Forelimb muscle (tissue), 1 donor: ENCODE measurements around the gene XIRP2. TPM values are rescaled to one million over a fixed set of nuclear protein-coding genes. Genes with fewer than 3 reads are reported as not detected.
"Not testable (repeated sequence)": the region's sequence is repeated elsewhere in the genome, so short reads cannot be mapped to it uniquely, and the experiment has no call there.

Experiments used
- DNase-seq: peaks from one replicate; pipeline ENCODE4 v3.0.0-alpha.2; 2013; ENCODE audit warnings: low read depth
- polyA plus RNA-seq: library from polyadenylated mRNA; unstranded; fragments of 120-200 nt; gene quantifications from one replicate; pipeline ENCODE4 v1.2.1, GENCODE V29; 2013; ENCODE audit not compliant: insufficient read length

Gene XIRP2
- polyA plus RNA-seq, 1 donor = 201 TPM

GRCh38 chr2:167048829-167049228 is 160.5 kb downstream of the XIRP2 start:
- DNase-seq = no peak

- DNase-seq = no peak
Measured at GRCh38 chr2:167049659-167050058, 161.4 kb downstream of the XIRP2 start.

GRCh38 chr2:167052825-167053224 is 164.5 kb downstream of the XIRP2 start:
- DNase-seq = no peak

GRCh38 chr2:167054881-167055280 is 166.6 kb downstream of the XIRP2 start:
- no peak for DNase-seq

GRCh38 chr2:167057446-167057845 is 169.2 kb downstream of the XIRP2 start:
- DNase-seq = no peak

- no peak for DNase-seq
Measured at GRCh38 chr2:167059173-167059572, 170.9 kb downstream of the XIRP2 start.

GRCh38 chr2:167069855-167070254 is 181.6 kb downstream of the XIRP2 start:
- DNase-seq = no peak

- not testable (repeated sequence) for DNase-seq
Measured at GRCh38 chr2:167075708-167076107, 187.4 kb downstream of the XIRP2 start.

- DNase-seq = not testable (repeated sequence)
Measured at GRCh38 chr2:167098931-167099330, 210.7 kb downstream of the XIRP2 start.

- DNase-seq = no peak
Measured at GRCh38 chr2:167100506-167100905, 212.2 kb downstream of the XIRP2 start.

- DNase-seq = no peak
Measured at GRCh38 chr2:167103028-167103756, 214.9 kb downstream of the XIRP2 start.

- no peak for DNase-seq
Measured at GRCh38 chr2:167103757-167104133, 215.5 kb downstream of the XIRP2 start.

- DNase-seq = no peak
Measured at GRCh38 chr2:167104691-167105090, 216.4 kb downstream of the XIRP2 start.

GRCh38 chr2:167109682-167110081 is 221.4 kb downstream of the XIRP2 start:
- DNase-seq = not testable (repeated sequence)

GRCh38 chr2:167110345-167110744 is 222.1 kb downstream of the XIRP2 start:
- no peak for DNase-seq

GRCh38 chr2:167114018-167114417 is 225.7 kb downstream of the XIRP2 start:
- DNase-seq = no peak

GRCh38 chr2:167115541-167115940 is 227.3 kb downstream of the XIRP2 start:
- DNase-seq = no peak

- DNase-seq = no peak
Measured at GRCh38 chr2:167122389-167122788, 234.1 kb downstream of the XIRP2 start.

- no peak for DNase-seq
Measured at GRCh38 chr2:167126165-167126564, 237.9 kb downstream of the XIRP2 start.

- DNase-seq = no peak
Measured at GRCh38 chr2:167127135-167127534, 238.9 kb downstream of the XIRP2 start.

GRCh38 chr2:167128130-167128529 is 239.8 kb downstream of the XIRP2 start:
- no peak for DNase-seq

- DNase-seq = no peak
Measured at GRCh38 chr2:167132066-167132465, 243.8 kb downstream of the XIRP2 start.

- DNase-seq = no peak
Measured at GRCh38 chr2:167132906-167133555, 244.8 kb downstream of the XIRP2 start.
